HG02970 (cell line): Measurements from ENCODE around the gene COL1A1.

Experiments used
- ATAC-seq: cut with Tn5 transposase; IDR thresholded peaks from one replicate; pipeline ENCODE4 v1.9.1; 2021; ENCODE audit warnings: mild to moderate bottlenecking, moderate library complexity, moderate number of reproducible peaks; ENCODE audit not compliant: unreplicated experiment, low FRiP score

The COL1A1 gene

GRCh38 chr17:50188531-50188920 is 12.9 kb downstream of the COL1A1 start:
- ATAC-seq = no peak

DNA sequence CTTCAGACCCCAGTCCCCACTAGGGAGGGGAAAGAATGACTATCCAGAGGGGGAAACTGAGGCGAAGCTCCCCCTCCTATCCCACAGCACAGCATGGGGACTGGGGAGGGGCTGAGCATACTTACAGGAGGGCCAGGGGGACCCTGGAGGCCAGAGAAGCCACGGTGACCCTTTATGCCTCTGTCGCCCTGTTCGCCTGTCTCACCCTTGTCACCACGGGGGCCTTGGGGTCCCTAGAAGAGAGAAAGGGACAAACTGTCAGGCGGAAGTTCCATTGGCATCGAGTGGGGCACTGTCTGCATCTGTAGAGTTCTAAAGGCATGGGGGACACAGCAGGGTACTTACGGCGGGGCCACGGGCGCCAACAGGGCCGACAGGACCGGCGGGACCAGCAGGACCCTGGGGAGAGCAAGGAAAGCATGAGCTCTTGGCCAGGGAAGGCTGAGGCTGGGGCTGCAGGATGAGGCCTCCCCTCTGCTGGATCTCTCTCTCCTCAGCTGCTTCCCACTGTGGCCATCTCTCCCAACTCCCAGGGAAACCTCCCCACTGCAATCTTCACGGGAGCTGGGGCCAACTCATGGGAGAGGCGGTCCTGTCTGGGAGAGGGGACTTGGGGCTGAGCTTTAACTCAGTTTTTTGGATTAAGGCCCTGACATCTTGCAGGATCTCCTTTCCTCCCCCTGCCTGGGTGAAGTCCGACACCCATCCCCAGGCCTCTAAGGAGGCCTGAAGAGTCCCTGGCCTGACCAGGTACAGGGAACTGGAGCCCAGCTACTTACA is 13.5 kb downstream of the COL1A1 start:
- ATAC-seq = no peak

DNA sequence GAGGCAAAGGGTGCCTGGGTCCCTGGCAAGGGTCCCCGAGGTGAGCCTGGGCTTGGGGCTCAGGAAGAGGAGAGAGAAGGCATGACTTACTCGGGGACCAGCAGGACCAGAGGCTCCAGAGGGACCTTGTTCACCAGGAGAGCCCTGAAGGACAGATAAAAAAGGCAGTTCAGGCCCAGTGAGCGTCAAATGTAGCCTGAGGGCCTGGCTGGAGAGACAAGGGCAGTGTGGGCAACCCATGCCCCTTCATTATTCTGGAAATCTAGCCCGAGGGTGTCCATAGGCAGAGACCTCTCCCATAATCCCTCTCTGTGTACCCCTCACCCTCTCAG is 14.1 kb downstream of the COL1A1 start:
- no peak for ATAC-seq

- ATAC-seq = no peak
These were observed 14.6 kb downstream of the COL1A1 start for GRCh38 chr17:50186661-50187393.

- no peak for ATAC-seq
These were observed 15.6 kb downstream of the COL1A1 start for GRCh38 chr17:50185631-50186471.

DNA sequence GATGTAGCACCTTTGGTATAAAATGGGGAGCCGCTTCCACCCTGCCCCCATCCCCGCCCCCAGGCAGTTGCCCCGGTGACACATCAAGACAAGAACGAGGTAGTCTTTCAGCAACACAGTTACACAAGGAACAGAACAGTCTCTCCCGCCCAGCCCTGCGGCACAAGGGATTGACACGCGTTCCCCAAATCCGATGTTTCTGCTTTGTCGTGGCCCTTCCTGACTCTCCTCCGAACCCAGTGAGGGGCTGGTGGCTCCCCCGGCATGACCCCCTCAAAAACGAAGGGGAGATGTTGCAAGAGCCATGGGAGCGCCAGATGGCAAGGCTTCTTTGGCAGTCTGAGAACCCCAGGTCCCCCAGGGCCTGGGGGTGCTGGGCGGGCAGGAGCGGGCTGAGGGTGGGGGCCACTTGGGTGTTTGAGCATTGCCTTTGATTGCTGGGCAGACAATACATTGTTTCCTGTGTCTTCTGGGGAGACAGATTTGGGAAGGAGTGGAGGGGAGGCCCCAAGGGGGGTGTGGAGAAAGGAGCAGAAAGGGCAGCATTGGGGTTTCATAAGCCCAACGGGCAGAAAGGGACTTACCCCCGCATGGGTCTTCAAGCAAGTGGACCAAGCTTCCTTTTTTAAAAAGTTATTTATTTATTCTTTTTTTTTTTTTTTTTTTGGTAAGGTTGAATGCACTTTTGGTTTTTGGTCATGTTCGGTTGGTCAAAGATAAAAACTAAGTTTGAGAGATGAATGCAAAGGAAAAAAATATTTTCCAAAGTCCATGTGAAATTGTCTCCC is 16.6 kb downstream of the COL1A1 start:
- ATAC-seq = no peak

GRCh38 chr17:50184064-50184463 is 17.4 kb downstream of the COL1A1 start:
- ATAC-seq = no peak

GRCh38 chr17:50183421-50183994 is 17.9 kb downstream of the COL1A1 start:
- no peak for ATAC-seq

- ATAC-seq = no peak
These were observed 18.5 kb downstream of the COL1A1 start for GRCh38 chr17:50182783-50183420.

DNA sequence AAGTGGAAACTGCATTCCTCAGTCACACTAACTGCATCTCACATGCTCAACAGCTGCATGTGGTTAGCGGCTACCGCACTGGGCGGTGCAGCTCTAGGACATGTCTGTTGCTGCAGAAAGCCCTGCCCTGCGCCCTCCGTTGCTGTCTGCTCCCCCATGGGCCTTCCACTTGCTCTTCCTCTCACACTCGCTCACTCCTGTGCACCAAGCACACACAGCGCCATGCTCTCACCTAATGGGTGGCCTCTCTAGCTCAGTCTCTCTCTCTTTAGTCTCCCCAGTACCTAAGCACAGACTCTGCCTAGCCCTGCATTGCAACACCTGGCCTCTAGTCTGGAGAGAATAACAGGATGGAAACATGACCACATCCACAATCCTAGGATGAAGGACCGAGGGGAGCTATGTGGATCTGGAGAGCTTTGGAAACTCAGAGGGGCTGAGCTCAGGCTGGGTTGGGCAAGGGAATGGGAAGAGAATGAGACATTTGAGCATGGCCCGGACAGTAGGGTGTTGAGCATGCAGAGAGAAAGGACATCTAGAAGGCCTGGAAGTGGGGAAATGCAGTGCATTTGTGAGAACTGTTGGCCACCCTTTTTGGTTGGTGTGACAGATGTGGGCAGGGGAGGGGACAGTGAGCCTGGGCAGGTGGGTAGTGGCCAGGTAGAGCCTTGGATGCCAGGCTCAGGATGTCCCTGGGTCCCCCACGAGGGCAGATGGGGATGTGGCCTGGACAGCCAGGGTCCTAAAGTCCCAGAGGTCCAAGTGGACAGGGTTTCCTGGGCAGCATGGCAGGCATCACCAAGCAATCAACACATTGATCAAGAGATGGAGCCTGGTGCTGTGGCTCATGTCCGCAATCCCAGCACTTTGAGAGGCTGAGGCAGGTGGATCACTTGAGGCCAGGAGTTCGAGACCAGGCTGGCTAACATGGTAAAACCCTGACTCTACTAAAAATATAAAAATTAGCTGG is 19.6 kb downstream of the COL1A1 start:
- no peak for ATAC-seq

DNA sequence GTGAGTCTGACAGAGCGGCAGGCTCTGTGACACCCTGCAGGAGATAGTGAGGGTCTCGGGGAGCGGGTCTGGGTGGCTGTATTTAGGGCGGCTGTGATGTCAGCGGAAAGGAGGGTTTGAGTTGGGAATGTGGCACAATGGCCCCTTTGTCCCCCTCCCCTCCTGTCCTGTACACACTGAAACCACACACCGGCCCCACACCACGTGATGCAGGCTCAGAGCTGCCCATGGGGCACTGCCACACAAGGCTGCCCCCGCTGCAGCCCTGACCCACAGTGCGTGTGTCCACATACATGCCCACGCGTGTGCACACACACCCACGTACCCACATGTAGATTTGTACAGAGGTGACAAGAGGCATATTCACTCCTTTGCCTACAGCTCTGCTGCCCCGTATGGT is 20.3 kb downstream of the COL1A1 start:
- ATAC-seq = no peak

GRCh38 chr17:50180620-50181019 is 20.8 kb downstream of the COL1A1 start:
- no peak for ATAC-seq

DNA sequence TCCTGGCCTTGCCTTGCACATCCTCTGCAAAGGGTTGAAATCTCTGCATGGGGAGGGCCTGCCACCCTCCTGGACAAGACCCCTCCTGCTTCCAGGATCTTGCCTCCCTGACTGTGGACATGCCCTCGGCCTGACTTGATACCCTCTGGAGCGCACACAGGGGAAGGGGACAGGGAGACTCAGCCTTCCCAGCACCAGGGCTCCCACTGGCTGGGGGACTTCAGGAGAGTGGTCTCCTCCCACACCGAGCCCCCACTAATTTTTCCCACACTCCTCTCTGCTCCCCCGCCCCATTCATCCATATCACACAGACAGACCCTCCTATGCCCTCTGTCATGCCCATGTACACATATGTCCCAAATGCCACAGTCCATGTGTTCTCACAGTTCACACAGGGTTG is 21.3 kb downstream of the COL1A1 start:
- no peak for ATAC-seq

DNA sequence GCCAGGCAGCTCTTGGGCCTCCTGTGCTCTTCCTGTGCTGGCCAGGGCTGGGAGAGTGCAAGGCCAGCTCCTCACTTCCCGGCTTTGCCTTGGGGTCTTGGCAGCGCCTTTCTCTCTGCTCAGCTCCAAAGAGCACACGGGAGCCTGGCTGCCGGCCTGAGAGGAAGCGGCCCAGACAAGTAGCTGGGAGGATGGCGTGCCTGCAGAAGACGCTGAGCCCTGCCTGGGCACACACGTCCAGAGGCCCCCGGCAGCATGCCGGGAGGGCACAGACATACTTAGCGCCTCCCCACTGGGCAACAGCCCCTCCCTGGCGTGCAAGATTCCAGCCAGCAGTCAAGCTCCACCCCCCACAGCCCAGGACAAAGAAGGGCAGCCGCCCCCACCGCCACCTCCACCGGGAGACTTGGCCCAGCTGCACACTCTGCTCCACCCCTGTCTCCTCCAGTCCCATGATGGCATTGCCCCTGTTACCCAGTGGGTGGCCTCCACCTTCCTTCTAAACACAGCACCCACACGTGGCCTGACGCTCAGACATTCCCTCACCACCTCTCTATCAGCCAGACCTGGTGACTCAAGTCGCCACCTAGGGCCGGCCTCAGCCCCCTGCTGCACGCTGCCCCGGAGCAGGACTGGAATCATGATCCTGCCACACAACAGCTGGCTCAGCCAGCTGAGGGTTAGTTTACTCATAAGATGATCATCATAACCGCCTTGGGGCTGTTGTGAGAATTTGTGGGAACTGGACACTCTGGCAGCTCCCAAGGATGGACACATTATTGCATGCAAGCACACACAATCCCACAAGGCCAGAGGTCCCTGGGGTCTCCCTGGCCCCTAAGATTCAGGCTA is 23.2 kb downstream of the COL1A1 start:
- no peak for ATAC-seq

DNA sequence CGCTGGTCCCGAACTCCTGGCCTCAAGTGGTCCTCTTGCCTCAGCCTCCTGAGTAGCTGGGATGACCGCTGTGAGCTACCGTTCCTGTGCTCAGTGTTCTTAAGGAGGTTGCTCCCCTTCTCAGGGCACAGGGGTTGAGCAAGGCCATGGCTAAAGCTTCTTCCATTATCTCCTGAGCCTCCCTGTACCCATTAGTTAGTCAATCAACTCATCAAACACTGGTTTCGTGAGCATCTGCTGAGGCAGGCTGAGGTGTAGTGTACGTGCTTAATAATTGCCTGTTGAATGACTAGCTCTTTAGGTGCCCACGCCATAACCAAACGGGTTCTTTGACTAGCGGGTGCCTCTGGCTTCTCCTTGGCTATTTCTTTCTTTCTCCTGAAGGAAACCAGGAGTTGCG is 24.0 kb downstream of the COL1A1 start:
- no peak for ATAC-seq

GRCh38 chr17:50176559-50177357 is 24.7 kb downstream of the COL1A1 start:
- ATAC-seq = no peak
